B cell (primary cell): ENCODE data around the gene MIPEP. TPM values are rescaled to one million over a fixed set of nuclear protein-coding genes. Genes with fewer than 3 reads are reported as not detected.

Source experiments
- ATAC-seq: fragments of 200-7000 bp; cut with Tn5 transposase; one replicate; pipeline ENCODE4 v1.10.0; 2021; ENCODE audit warnings: low read depth, mild to moderate bottlenecking, moderate number of reproducible peaks, moderate library complexity
- CTCF ChIA-PET: fragments of 350-600 bp; sonication (Branson Sonifier 250); formaldehyde crosslinking; loops from one replicate; lab custom pipeline; 2021; ENCODE audit warnings: antibody characterized with exemption, inconsistent platforms; lab: Charles Lee
- POLR2A ChIA-PET: fragments of 350-600 bp; sonication (Branson Sonifier 250); formaldehyde crosslinking; loops from one replicate; lab custom pipeline; 2021; ENCODE audit warnings: antibody characterized with exemption; lab: Charles Lee
- DNase-seq: peaks from one replicate; pipeline ENCODE4 v3.0.0; 2013
- H2AFZ ChIP-seq: 2 replicates; pipeline ENCODE4 v1.6.1; 2012; ENCODE audit warnings: mild to moderate bottlenecking, low read depth, low read length; ENCODE audit not compliant: insufficient read depth, poor library complexity, severe bottlenecking
- H3K27ac ChIP-seq, 2 donors: 1 replicate in 1 of 2; 2 replicates in 1 of 2; pipeline ENCODE4 v1.5.1; 2012 to 2013; ENCODE audit warnings: low read length in 2 of 2, mild to moderate bottlenecking in 2 of 2, moderate library complexity in 1 of 2
- H3K27me3 ChIP-seq, 4 experiments: fragments of 200-600 bp in 1 of 4; sonication (generic) in 1 of 4; replicated peaks in 1 of 4; 1 replicate in 2 of 4; 2 replicates in 2 of 4; pipeline versions ENCODE4 v1.6.1 to v1.7.0; 2013 to 2016; ENCODE audit warnings: low read length in 3 of 4, mild to moderate bottlenecking in 2 of 4, mixed read lengths in 1 of 4, moderate library complexity in 1 of 4; ENCODE audit not compliant: insufficient read depth in 4 of 4, control insufficient read depth in 3 of 4; ENCODE audit errors: control extremely low read depth in 1 of 4
- H3K36me3 ChIP-seq, 2 experiments: replicated peaks in 1 of 2; 1 replicate in 1 of 2; 2 replicates in 1 of 2; pipeline versions ENCODE4 v1.6.1 to v1.7.1; 2013; ENCODE audit warnings: low read length in 1 of 2; ENCODE audit not compliant: insufficient read depth in 2 of 2, control insufficient read depth in 1 of 2; ENCODE audit errors: control extremely low read depth in 1 of 2, extremely low read depth in 1 of 2
- H3K4me1 ChIP-seq, 2 donors: fragments of 200-600 bp in 1 of 2; sonication (generic) in 1 of 2; 1 replicate in 1 of 2; 2 replicates in 1 of 2; pipeline versions ENCODE4 v1.5.1 to v1.6.1; 2013 to 2017; ENCODE audit warnings: low read length in 2 of 2; ENCODE audit not compliant: control insufficient read depth in 2 of 2, insufficient read depth in 2 of 2
- H3K4me2 ChIP-seq: replicated peaks from 2 replicates; pipeline ENCODE3; 2012; ENCODE audit warnings: mild to moderate bottlenecking, low read depth, low read length; ENCODE audit not compliant: poor library complexity, severe bottlenecking
- H3K4me3 ChIP-seq, 5 experiments: fragments of 200-600 bp in 1 of 5; sonication (generic) in 1 of 5; 1 replicate in 3 of 5; 2 replicates in 2 of 5; pipeline versions ENCODE4 v1.5.1 to v1.7.0; 2011 to 2016; ENCODE audit warnings: low read length in 4 of 5, mild to moderate bottlenecking in 4 of 5, low read depth in 2 of 5, control low read depth in 1 of 5, moderate library complexity in 1 of 5; ENCODE audit not compliant: insufficient read depth in 1 of 5; ENCODE audit errors: control extremely low read depth in 1 of 5, extremely low read depth in 1 of 5
- H3K79me2 ChIP-seq: fragments of 200-600 bp; sonication (generic); one replicate; pipeline ENCODE4 v1.6.0; 2016; ENCODE audit warnings: low read length; ENCODE audit not compliant: control insufficient read depth, insufficient read depth
- H3K9ac ChIP-seq: fragments of 200-600 bp; sonication (generic); 2 replicates; pipeline ENCODE4 v1.6.1; 2017; ENCODE audit warnings: mild to moderate bottlenecking, low read length, moderate library complexity
- H3K9me3 ChIP-seq, 3 donors: one replicate each; pipeline versions ENCODE4 v1.6.1 to v1.7.1; 2013; ENCODE audit warnings: low read length in 2 of 3; ENCODE audit not compliant: control insufficient read depth in 2 of 3, insufficient read depth in 1 of 3; ENCODE audit errors: control extremely low read depth in 1 of 3
- H4K20me1 ChIP-seq: 2 replicates; pipeline ENCODE4 v1.6.0; 2012; ENCODE audit warnings: mild to moderate bottlenecking, low read length; ENCODE audit not compliant: insufficient read depth, control insufficient read depth, poor library complexity, severe bottlenecking
- H3K27ac Mint-ChIP-seq: one replicate; pipeline ENCODE4 v1.8.0; 2021; ENCODE audit warnings: mixed read lengths
- H3K27me3 Mint-ChIP-seq: one replicate; pipeline ENCODE4 v1.8.0; 2021; ENCODE audit warnings: mixed read lengths
- H3K4me1 Mint-ChIP-seq: one replicate; pipeline ENCODE4 v1.8.0; 2021; ENCODE audit warnings: mixed read lengths
- H3K4me3 Mint-ChIP-seq: one replicate; pipeline ENCODE4 v1.8.0; 2021; ENCODE audit warnings: mixed read lengths
- H3K9me3 Mint-ChIP-seq: one replicate; pipeline ENCODE4 v1.8.0; 2022; ENCODE audit warnings: mixed read lengths; ENCODE audit not compliant: insufficient read depth
- CTCF ChIP-seq: fragments of 200-600 bp; IDR thresholded peaks from one replicate; pipeline ENCODE4 v1.8.0; 2022; ENCODE audit warnings: antibody characterized with exemption, mild to moderate bottlenecking
- EZH2 ChIP-seq: IDR thresholded peaks from 2 replicates; pipeline ENCODE4 v1.6.1; 2012; ENCODE audit warnings: borderline replicate concordance, low read depth, mild to moderate bottlenecking, moderate library complexity, low read length; ENCODE audit not compliant: insufficient read depth, poor library complexity, severe bottlenecking
- WGBS: methylation state at CpG from one replicate; pipeline ENCODE4 v1.1.5; 2013; ENCODE audit warnings: missing lambda C conversion rate; ENCODE audit not compliant: insufficient coverage; 5-methylcytosine and 5-hydroxymethylcytosine counted together
- intact Hi-C: fragments of 100-400 bp; cut with micrococcal nuclease; formaldehyde crosslinking; loops from one replicate; pipeline ENCODE4 v1.10.0; 2022
- polyA plus RNA-seq: library from polyadenylated mRNA; depleted of rRNA; stranded (reverse); fragments of >200 nt; gene quantifications from 2 replicates; pipeline ENCODE4 v1.2.3, GENCODE V29; 2012
- total RNA-seq, 2 donors: library from RNA; stranded (reverse); fragments of 120-200 nt in 1 of 2; gene quantifications; 1 replicate in 1 of 2; 2 replicates in 1 of 2; pipeline versions ENCODE4 v1.2.3 to v1.2.4, GENCODE V29; 2013 to 2022

The MIPEP gene
- total and polyA plus RNA-seq, 2 donors (not counting 1 experiment from before 2014, with no cell fraction given) = 6.2 to 16.9 TPM

DNA sequence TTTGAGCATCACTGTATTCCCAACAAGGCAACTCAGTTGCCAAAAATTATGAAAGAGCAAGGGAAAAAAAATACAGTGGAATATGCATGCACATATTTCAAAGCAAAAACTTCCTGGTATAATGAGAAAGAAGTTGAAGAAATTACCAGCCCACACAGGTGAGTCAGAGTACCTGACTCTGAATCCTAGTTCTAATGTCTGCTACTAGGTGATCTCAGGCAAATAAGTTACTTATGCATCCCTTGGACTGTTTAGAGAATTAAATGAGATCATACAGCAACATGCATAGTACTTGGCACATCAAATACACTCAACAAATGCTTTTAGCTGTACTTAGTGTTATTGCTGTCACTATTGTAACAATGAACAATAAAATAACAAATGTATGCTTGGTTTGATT lies 144.9 kb downstream of the MIPEP start:
- no peak overlapping the region for H3K9ac ChIP-seq
- H3K27me3 ChIP-seq = no peaks in the 10 kb centered on the region
- H3K4me3 ChIP-seq = no peak overlapping the region
- no peak overlapping the region for H3K27ac Mint-ChIP-seq
- no peaks in the 10 kb centered on the region for H3K36me3 ChIP-seq
- DNase-seq = no peak
- H3K27ac ChIP-seq = no peak overlapping the region
- peaks cover 13% of the 10 kb centered on the region for H3K4me1 Mint-ChIP-seq
- H3K4me3 Mint-ChIP-seq = no peak overlapping the region
- H3K4me1 ChIP-seq = peaks cover 11 to 14% of the 10 kb centered on the region in 2 donors
- no peaks in the 10 kb centered on the region for H3K79me2 ChIP-seq
- H2AFZ ChIP-seq = no peak overlapping the region
- no peak overlapping the region for H3K4me2 ChIP-seq
- H4K20me1 ChIP-seq = no peaks in the 10 kb centered on the region
- intact Hi-C loops = no loop called here
- POLR2A ChIA-PET = no interaction called here
- no peaks in the 10 kb centered on the region for H3K27me3 Mint-ChIP-seq
- CTCF ChIA-PET = no interaction called here
- no peaks in the 10 kb centered on the region for H3K9me3 Mint-ChIP-seq
- ATAC-seq = no peak
- no peak for TF ChIP-seq CTCF
- no peak for TF ChIP-seq EZH2
- no peaks in the 10 kb centered on the region for H3K9me3 ChIP-seq

DNA sequence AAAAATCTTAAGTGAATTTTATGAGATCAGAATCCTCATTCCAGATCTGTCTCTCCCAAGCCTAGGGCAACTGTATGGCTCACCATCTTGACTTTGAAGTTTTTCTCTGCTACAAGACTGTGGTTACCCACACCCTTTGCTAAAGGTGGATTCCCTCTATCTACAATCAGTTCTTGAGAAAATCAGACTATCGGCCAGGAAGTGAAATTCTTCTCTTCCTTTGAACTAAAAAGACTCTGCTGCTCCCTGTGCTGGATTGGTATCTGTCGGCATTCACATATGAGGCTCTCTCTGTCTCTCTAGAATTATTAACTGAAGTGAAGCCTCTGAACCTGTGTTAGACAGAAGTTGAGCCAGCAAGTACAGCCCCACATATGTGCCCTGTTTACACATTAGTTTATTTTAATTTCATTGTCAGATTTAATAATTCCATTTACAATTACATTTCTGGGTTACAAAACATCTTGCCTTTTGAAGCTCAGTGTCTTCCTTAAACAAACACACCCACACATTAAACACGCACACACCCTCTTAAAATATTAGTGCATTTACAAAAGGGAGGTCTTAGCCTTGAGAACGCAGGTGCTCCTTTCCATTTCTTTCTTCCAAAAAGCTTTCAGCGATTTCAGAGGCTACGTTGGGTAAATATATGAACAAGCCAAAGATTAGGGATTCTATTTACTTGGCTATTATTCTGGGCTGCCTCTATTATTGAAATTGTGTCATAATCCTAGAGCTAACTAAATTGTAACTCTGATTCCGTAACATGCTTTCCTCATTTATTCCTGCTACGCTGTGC lies 145.7 kb downstream of the MIPEP start:
- Histone ChIP-seq H3K9ac (no peak overlapping the region), H3K4me2 (no peak overlapping the region), H2AFZ (no peak overlapping the region), H3K4me3 (no peak overlapping the region), H3K79me2 (no peaks in the 10 kb centered on the region), H4K20me1 (no peaks in the 10 kb centered on the region), H3K27ac (no peak overlapping the region), H3K27me3 (no peaks in the 10 kb centered on the region), H3K9me3 (no peaks in the 10 kb centered on the region), H3K36me3 (no peaks in the 10 kb centered on the region), H3K4me1 (peaks cover 6 to 9% of the 10 kb centered on the region in 2 donors)
- CTCF ChIA-PET = interaction anchor here (1.0 kb wide), 1 partner anchor 18 kb away, joined by 3 read pairs; no protein-coding TSS in a partner anchor
- intact Hi-C loops = no loop called here
- WGBS = 100% methylated on average over 2 of the region's 8 CpGs
- POLR2A ChIA-PET = no interaction called here
- no peak for DNase-seq
- Mint-ChIP-seq H3K4me1 (peaks cover 9% of the 10 kb centered on the region), H3K27me3 (no peaks in the 10 kb centered on the region), H3K27ac (no peak overlapping the region), H3K9me3 (no peaks in the 10 kb centered on the region), H3K4me3 (no peak overlapping the region)
- no peak for ATAC-seq
- TF ChIP-seq EZH2 = no peak
- TF ChIP-seq CTCF = no peak
